ENCODE measurements around the gene FEZF2.

Gene FEZF2

DNA sequence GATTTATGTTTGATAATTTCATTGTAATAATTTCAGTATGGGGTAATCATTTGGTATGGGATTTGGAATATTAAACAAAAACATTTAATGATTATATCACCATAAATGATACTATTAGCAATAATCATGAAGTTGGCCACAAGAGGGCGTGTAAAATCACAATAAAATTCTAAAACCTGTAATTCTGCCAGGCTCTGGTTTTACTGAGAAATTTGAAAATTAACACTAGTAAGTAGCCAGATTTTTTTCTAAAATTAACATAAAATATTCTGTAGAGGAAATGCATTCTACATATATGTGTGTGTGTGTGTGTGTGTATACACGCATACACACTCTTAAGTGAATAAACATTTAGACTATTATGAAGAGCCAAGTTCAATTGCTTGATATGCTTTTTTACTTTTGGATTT, 40.5 kb downstream of the FEZF2 start:
- no peak overlapping the region for H3K4me3 ChIP-seq (ENCODE audit: low read depth, low read length)

GRCh38 chr3:62332017-62332416, 41.3 kb downstream of the FEZF2 start:
- H3K4me3 ChIP-seq (ENCODE audit: low read depth, low read length): no peak overlapping the region

- H3K4me3 ChIP-seq (ENCODE audit: low read depth, low read length): no peak overlapping the region
Observed at GRCh38 chr3:62329971-62330370, 43.4 kb downstream of the FEZF2 start.

DNA sequence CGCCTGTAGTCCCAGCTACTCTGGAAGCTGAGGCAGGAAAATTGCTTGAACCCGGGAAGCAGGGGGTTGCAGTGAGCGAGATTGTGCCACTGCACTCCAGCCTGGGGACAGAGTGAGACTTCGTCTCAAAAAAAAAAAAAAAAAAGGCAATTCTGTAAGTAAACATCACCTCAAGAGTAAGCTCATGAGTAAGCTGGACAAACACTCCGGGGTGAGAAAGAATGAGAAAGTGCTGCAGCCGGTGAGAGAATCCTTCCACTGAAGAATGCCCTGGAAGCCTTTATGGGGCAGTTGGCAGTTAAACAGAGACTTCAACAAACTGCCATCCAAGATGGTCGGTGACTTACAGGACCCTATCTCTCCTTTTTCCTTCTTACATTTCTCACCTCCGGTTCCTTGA, 47.5 kb downstream of the FEZF2 start:
- no peak overlapping the region for H3K4me3 ChIP-seq (ENCODE audit: low read depth, low read length)

DNA sequence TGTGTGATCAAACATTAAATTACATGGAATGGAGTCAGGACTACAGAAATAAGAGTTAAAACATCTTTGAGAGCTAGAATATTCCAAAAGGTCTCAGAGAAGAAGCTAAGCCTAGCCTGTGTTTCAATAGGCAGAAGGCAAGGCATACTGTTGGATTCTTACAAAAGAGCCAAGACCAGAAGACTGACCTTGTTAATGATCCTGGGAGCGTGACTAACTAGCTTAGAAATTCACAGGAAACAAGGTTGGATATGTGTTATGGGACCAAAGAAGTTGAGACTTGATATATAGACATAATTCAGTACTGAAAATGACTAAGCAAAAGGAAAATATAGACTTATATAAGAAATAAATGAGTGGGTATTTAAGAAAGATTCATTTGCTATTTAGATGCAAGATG, 50.1 kb downstream of the FEZF2 start:
- no peak overlapping the region for H3K4me3 ChIP-seq (ENCODE audit: low read depth, low read length)

Data from iPS-11a (cell line).